Posterior vena cava (tissue), 2 donors: ENCODE measurements around the gene RPL27A. TPM values are rescaled to one million over a fixed set of nuclear protein-coding genes. Genes with fewer than 3 reads are reported as not detected.
A peak's percentile ranks its signal among the peaks of the same experiment; 100 is the strongest.

Experiments
- DNase-seq: peaks from one replicate; pipeline ENCODE4 v3.0.0-alpha.2; 2020; ENCODE audit warnings: low spot score
- intact Hi-C, 2 donors: fragments of 100-400 bp; cut with DNase I; formaldehyde crosslinking; loops; one replicate each; pipeline versions ENCODE4 v1.14.1 to v1.14.2; 2022 to 2023
- total RNA-seq, 2 donors: library from RNA; stranded (reverse); fragmentation: NEBNext Ultra II Directional; extraction: Animal tissue kit (Norgen Biotek cat#: 25700); gene quantifications; one replicate each; pipeline ENCODE4 v1.2.1, GENCODE V29; 2021
- donor health status: DM: yes; HTN: yes; CAD: no.
- donor health status: DM: yes; HTN: yes; CAD: no.

Gene RPL27A
- total RNA-seq, 2 donors from 2014 or later = 610 to 698 TPM

- intact Hi-C loops = no loop called here
- DNase-seq = no peak
Measured at GRCh38 chr11:8671193-8671612, 11.4 kb upstream of the RPL27A start.

GRCh38 chr11:8671651-8672062 is 10.9 kb upstream of the RPL27A start:
- no peak for DNase-seq
- intact Hi-C loops = no loop called here

- intact Hi-C loops = no loop called here
- no peak for DNase-seq
Measured at GRCh38 chr11:8672346-8672745, 10.2 kb upstream of the RPL27A start.

- no peak for DNase-seq
- intact Hi-C loops = no loop called here
Measured at GRCh38 chr11:8674859-8675258, 7.7 kb upstream of the RPL27A start.

GRCh38 chr11:8676458-8676857 is 6.1 kb upstream of the RPL27A start:
- no peak for DNase-seq
- intact Hi-C loops = no loop called here

GRCh38 chr11:8679006-8679405 is 3.6 kb upstream of the RPL27A start:
- intact Hi-C loops = no loop called here
- no peak for DNase-seq

GRCh38 chr11:8681837-8682302 is 722 bp upstream of the RPL27A start:
- no peak for DNase-seq
- intact Hi-C loops = loop anchor here in 1 of 2 donors (5.0 kb wide), 1 partner anchor 125 kb away; no protein-coding TSS in a partner anchor

GRCh38 chr11:8683115-8683807 is 669 bp downstream of the RPL27A start:
- no peak for DNase-seq
- intact Hi-C loops = loop anchor here in 1 of 2 donors (5.0 kb wide), 1 partner anchor 124 kb away; no protein-coding TSS in a partner anchor

GRCh38 chr11:8684600-8685290 is 2.2 kb downstream of the RPL27A start:
- no peak for DNase-seq
- intact Hi-C loops = loop anchor here in 1 of 2 donors (5.0 kb wide), 1 partner anchor 123 kb away; no protein-coding TSS in a partner anchor

- no peak for DNase-seq
Measured at GRCh38 chr11:8685306-8685705, 2.7 kb downstream of the RPL27A start.

GRCh38 chr11:8685820-8686219 is 3.2 kb downstream of the RPL27A start:
- no peak for DNase-seq
- intact Hi-C loops = no loop called here

More at GRCh38 chr11:8685306-8685705, 2.7 kb downstream of the RPL27A start:
- intact Hi-C loops = no loop called here

- DNase-seq = no peak
- intact Hi-C loops = no loop called here
Measured at GRCh38 chr11:8686325-8686724, 3.7 kb downstream of the RPL27A start.

- peak; percentile 98 for DNase-seq
- intact Hi-C loops = no loop called here
Measured at GRCh38 chr11:8688414-8689362, 6.1 kb downstream of the RPL27A start.

- no peak for DNase-seq
- intact Hi-C loops = no loop called here
Measured at GRCh38 chr11:8689726-8690255, 7.2 kb downstream of the RPL27A start.

- DNase-seq = no peak
- intact Hi-C loops = no loop called here
Measured at GRCh38 chr11:8690374-8691342, 8.1 kb downstream of the RPL27A start.

- intact Hi-C loops = no loop called here
- no peak for DNase-seq
Measured at GRCh38 chr11:8691601-8692000, 9.0 kb downstream of the RPL27A start.

- no peak for DNase-seq
- intact Hi-C loops = no loop called here
Measured at GRCh38 chr11:8692417-8692816, 9.8 kb downstream of the RPL27A start.

- intact Hi-C loops = no loop called here
- no peak for DNase-seq
Measured at GRCh38 chr11:8693010-8693551, 10.5 kb downstream of the RPL27A start.
